Spleen (tissue), 11 donors: ENCODE results near the gene CLOCK. TPM values are rescaled to one million over a fixed set of nuclear protein-coding genes. Genes with fewer than 3 reads are reported as not detected.

Experiments used
- DNase-seq: peaks from one replicate; pipeline ENCODE4 v3.0.0-alpha.2; 2020
- H3K27ac ChIP-seq, 8 donors: fragments of 200-600 bp; sonication (generic) in 7 of 8; 1 replicate in 4 of 8; 2 replicates in 4 of 8; pipeline versions ENCODE4 v1.5.0 to v1.8.0; 2016 to 2021; ENCODE audit warnings: inconsistent platforms in 4 of 8, mild to moderate bottlenecking in 4 of 8, moderate library complexity in 1 of 8
- H3K27me3 ChIP-seq, 7 donors: fragments of 200-600 bp; sonication (generic) in 6 of 7; replicated peaks in 1 of 7; 1 replicate in 4 of 7; 2 replicates in 3 of 7; pipeline versions ENCODE4 v1.5.0 to v1.8.0; 2016 to 2021; ENCODE audit warnings: inconsistent platforms in 3 of 7, mild to moderate bottlenecking in 1 of 7
- H3K36me3 ChIP-seq, 6 donors: fragments of 200-600 bp; sonication (generic) in 5 of 6; 1 replicate in 4 of 6; 2 replicates in 2 of 6; pipeline versions ENCODE4 v1.5.0 to v1.8.0; 2016 to 2021; ENCODE audit warnings: inconsistent platforms in 2 of 6
- H3K4me1 ChIP-seq, 6 donors: fragments of 200-600 bp; sonication (generic) in 5 of 6; 1 replicate in 3 of 6; 2 replicates in 3 of 6; pipeline versions ENCODE4 v1.5.0 to v1.8.0; 2016 to 2021; ENCODE audit warnings: inconsistent platforms in 3 of 6
- H3K4me3 ChIP-seq, 8 donors: fragments of 200-600 bp; sonication (generic) in 7 of 8; 1 replicate in 4 of 8; 2 replicates in 4 of 8; pipeline versions ENCODE4 v1.5.0 to v1.8.0; 2016 to 2021; ENCODE audit warnings: inconsistent platforms in 4 of 8, mild to moderate bottlenecking in 4 of 8, moderate library complexity in 2 of 8
- H3K9me3 ChIP-seq, 8 donors: fragments of 200-600 bp; sonication (generic) in 7 of 8; 1 replicate in 4 of 8; 2 replicates in 4 of 8; pipeline versions ENCODE4 v1.5.0 to v1.8.0; 2016 to 2021; ENCODE audit warnings: inconsistent platforms in 4 of 8
- CTCF ChIP-seq, 11 experiments: fragments of 200-600 bp in 7 of 11; fragments of 450-650 bp in 4 of 11; sonication (generic) in 4 of 11; IDR thresholded peaks in 8 of 11; conservative IDR thresholded peaks in 3 of 11; 1 replicate in 7 of 11; 2 replicates in 4 of 11; pipeline versions ENCODE4 v1.4.0 to v1.8.0; 2016 to 2021; ENCODE audit warnings: antibody characterized with exemption in 11 of 11, inconsistent platforms in 4 of 11, mild to moderate bottlenecking in 1 of 11
- POLR2A ChIP-seq, 3 donors: fragments of 450-650 bp; IDR thresholded peaks; one replicate each; pipeline ENCODE4 v1.5.1; 2017; ENCODE audit warnings: antibody characterized with exemption in 3 of 3, mild to moderate bottlenecking in 1 of 3
- POLR2AphosphoS5 ChIP-seq, 3 donors: sonication (generic); formaldehyde crosslinking; IDR thresholded peaks; one replicate each; pipeline ENCODE4 v1.5.1; 2017; ENCODE audit warnings: antibody characterized with exemption in 3 of 3
- WGBS, 5 donors: extraction: QIAGEN DNeasy Blood & Tissue Kit in 3 of 5; methylation state at CpG; one replicate each; pipeline versions ENCODE4 v1.1.5 to v1.1.7; 2013 to 2018; 5-methylcytosine and 5-hydroxymethylcytosine counted together
- intact Hi-C: fragments of 100-400 bp; cut with DNase I; formaldehyde crosslinking; loops from one replicate; pipeline ENCODE4 v1.15.0; 2023; ENCODE audit warnings: low total_unique reads
- polyA plus RNA-seq, 3 donors: library from polyadenylated mRNA; stranded (reverse); fragments of 200-250 nt; gene quantifications; one replicate each; pipeline ENCODE4 v1.2.1, GENCODE V29; 2013
- total RNA-seq, 7 donors: library from RNA; depleted of rRNA in 3 of 7; stranded (reverse); fragments of >200 nt in 3 of 7; fragmentation: NEBNext Ultra II Directional in 4 of 7; extraction: Animal tissue kit (Norgen Biotek cat#: 25700) in 4 of 7; gene quantifications; one replicate each; pipeline versions ENCODE4 v1.1.0 to v1.2.1, GENCODE V29; 2016 to 2021
- donor health status: healthy with polysubstance abuse.
- donor health status: DM: no; HTN: no; CAD: no; lungs with moderate emphysema.
- donor health status: DM: no; HTN: no; CAD: no.
- donor health status: Bipolar disorder and iron deficiency.
- donor health status: healthy.
- donor health status: DM: no; HTN: no; CAD: no.
- donor health status: DM: yes; HTN: yes; CAD: no.

CLOCK gene
- total and polyA plus RNA-seq, 10 donors = 1.9 to 29.4 (median 18.1) TPM

- Histone ChIP-seq H3K27me3 (no peaks in the 10 kb centered on the region), H3K9me3 (no peaks in the 10 kb centered on the region), H3K27ac (no peak overlapping the region), H3K4me3 (no peak overlapping the region), H3K36me3 (no peaks in the 10 kb centered on the region), H3K4me1 (peaks cover 10 to 53% (median 25%) of the 10 kb centered on the region in 6 donors)
- DNase-seq = no peak
- TF ChIP-seq POLR2AphosphoS5 (IDR thresholded peaks at IDR 0.05) = no peak
- no peak for TF ChIP-seq CTCF (IDR thresholded peaks at IDR 0.05 in 8 of 11, conservative IDR thresholded peaks at IDR 0.05 in 3 of 11)
- no peak for TF ChIP-seq POLR2A (IDR thresholded peaks at IDR 0.05)
- intact Hi-C loops = no loop called here
Measured at GRCh38 chr4:55543858-55544257, 2.9 kb downstream of the CLOCK start.

- WGBS, 5 donors = 66 to 90% (median 83%) methylated on average over 3 of the region's 3 CpGs
- no peak for TF ChIP-seq CTCF (IDR thresholded peaks at IDR 0.05 in 8 of 11, conservative IDR thresholded peaks at IDR 0.05 in 3 of 11)
- no peak for TF ChIP-seq POLR2AphosphoS5 (IDR thresholded peaks at IDR 0.05)
- no peak for TF ChIP-seq POLR2A (IDR thresholded peaks at IDR 0.05)
- Histone ChIP-seq H3K27ac (no peak overlapping the region), H3K4me1 (peaks cover 5 to 43% (median 12%) of the 10 kb centered on the region in 6 donors), H3K9me3 (no peaks in the 10 kb centered on the region), H3K27me3 (no peaks in the 10 kb centered on the region), H3K36me3 (no peaks in the 10 kb centered on the region), H3K4me3 (no peak overlapping the region)
- intact Hi-C loops = no loop called here
- no peak for DNase-seq
Measured at GRCh38 chr4:55540271-55540670, 6.4 kb downstream of the CLOCK start.

GRCh38 chr4:55539658-55540057 is 7.1 kb downstream of the CLOCK start:
- WGBS, 5 donors = 72 to 92% (median 91%) methylated on average over 2 of the region's 2 CpGs
- Histone ChIP-seq H3K4me1 (peaks cover 1 to 37% (median 7%) of the 10 kb centered on the region in 6 donors), H3K27me3 (no peaks in the 10 kb centered on the region), H3K36me3 (no peaks in the 10 kb centered on the region), H3K9me3 (peaks cover 0 to under 1% (median 0%) of the 10 kb centered on the region in 8 donors), H3K27ac (no peak overlapping the region), H3K4me3 (no peak overlapping the region)
- no peak for TF ChIP-seq POLR2AphosphoS5 (IDR thresholded peaks at IDR 0.05)
- no peak for TF ChIP-seq CTCF (IDR thresholded peaks at IDR 0.05 in 8 of 11, conservative IDR thresholded peaks at IDR 0.05 in 3 of 11)
- no peak for TF ChIP-seq POLR2A (IDR thresholded peaks at IDR 0.05)
- DNase-seq = no peak
- intact Hi-C loops = no loop called here

GRCh38 chr4:55538531-55538930 is 8.2 kb downstream of the CLOCK start:
- Histone ChIP-seq H3K4me1 (peaks cover 0 to 26% (median 2%) of the 10 kb centered on the region in 6 donors), H3K9me3 (peaks cover 0 to 11% (median 6%) of the 10 kb centered on the region in 8 donors), H3K4me3 (no peak overlapping the region), H3K27me3 (no peaks in the 10 kb centered on the region), H3K36me3 (peaks cover 0 to 4% (median 0%) of the 10 kb centered on the region in 6 donors), H3K27ac (no peak overlapping the region)
- intact Hi-C loops = no loop called here
- TF ChIP-seq CTCF (IDR thresholded peaks at IDR 0.05 in 8 of 11, conservative IDR thresholded peaks at IDR 0.05 in 3 of 11) (no peak), POLR2A (IDR thresholded peaks at IDR 0.05) (no peak), POLR2AphosphoS5 (IDR thresholded peaks at IDR 0.05) (no peak)
- no peak for DNase-seq
